SJCRH30 (cell line): Measurements from ENCODE around the gene TMEM37. TPM values are rescaled to one million over a fixed set of nuclear protein-coding genes. Genes with fewer than 3 reads are reported as not detected.
A peak's percentile ranks its signal among the peaks of the same experiment; 100 is the strongest.

ENCODE experiments used
- DNase-seq, 2 experiments: peaks; one replicate each; pipeline ENCODE4 v3.0.0-alpha.2; 2015 to 2020
- H3K27ac ChIP-seq: fragments of 250-450 bp; sonication (Bioruptor Pico); 2 replicates; pipeline ENCODE4 v1.5.1; 2020; ENCODE audit warnings: mild to moderate bottlenecking, moderate library complexity
- H3K27me3 ChIP-seq: fragments of 250-450 bp; sonication (Bioruptor Pico); 2 replicates; pipeline ENCODE4 v1.5.1; 2020; ENCODE audit warnings: mild to moderate bottlenecking, moderate library complexity
- H3K36me3 ChIP-seq: fragments of 250-450 bp; sonication (Bioruptor Pico); 2 replicates; pipeline ENCODE4 v1.5.1; 2020; ENCODE audit warnings: mild to moderate bottlenecking, moderate library complexity
- H3K4me1 ChIP-seq: fragments of 250-450 bp; sonication (Bioruptor Pico); 2 replicates; pipeline ENCODE4 v1.5.1; 2020; ENCODE audit warnings: mild to moderate bottlenecking, moderate library complexity
- H3K4me3 ChIP-seq: fragments of 250-450 bp; sonication (Bioruptor Pico); 2 replicates; pipeline ENCODE4 v1.5.1; 2020; ENCODE audit warnings: mild to moderate bottlenecking, moderate library complexity
- H3K9me3 ChIP-seq: fragments of 250-450 bp; sonication (Bioruptor Pico); replicated peaks from 2 replicates; pipeline ENCODE4 v1.5.1; 2020; ENCODE audit warnings: mild to moderate bottlenecking, moderate library complexity
- total RNA-seq: library from RNA; depleted of rRNA; stranded (reverse); fragments of >200 nt; shearing (Covaris generic); gene quantifications from 2 replicates; pipeline ENCODE4 v1.2.3, GENCODE V29; 2014

Gene TMEM37
- total RNA-seq, 1 experiment from 2014 or later: 0.67 TPM

- Histone ChIP-seq H3K36me3 (no peaks in the 10 kb centered on the region), H3K4me1 (peaks cover 22% of the 10 kb centered on the region), H3K27me3 (no peaks in the 10 kb centered on the region; the same call in 1 of the 2 replicates), H3K4me3 (no peak overlapping the region), H3K9me3 (no peaks in the 10 kb centered on the region), H3K27ac (no peak overlapping the region)
- no peak for DNase-seq
These were observed 3.0 kb downstream of the TMEM37 start for GRCh38 chr2:119434664-119435063.

- H3K36me3 ChIP-seq: no peaks in the 10 kb centered on the region
- H3K4me1 ChIP-seq: peaks cover 22% of the 10 kb centered on the region
- H3K27me3 ChIP-seq: no peaks in the 10 kb centered on the region; the same call in 1 of the 2 replicates
- no peak overlapping the region for H3K27ac ChIP-seq
- peak; percentile 24 to 61 for DNase-seq
- no peak overlapping the region for H3K4me3 ChIP-seq
- no peaks in the 10 kb centered on the region for H3K9me3 ChIP-seq
These were observed 3.7 kb downstream of the TMEM37 start for GRCh38 chr2:119435081-119435952.

- no peak overlapping the region for H3K27ac ChIP-seq
- peaks cover 22% of the 10 kb centered on the region for H3K4me1 ChIP-seq
- H3K27me3 ChIP-seq: no peaks in the 10 kb centered on the region; the same call in 1 of the 2 replicates
- H3K36me3 ChIP-seq: no peaks in the 10 kb centered on the region
- no peak overlapping the region for H3K4me3 ChIP-seq
- H3K9me3 ChIP-seq: no peaks in the 10 kb centered on the region
- DNase-seq: no peak
These were observed 4.3 kb downstream of the TMEM37 start for GRCh38 chr2:119435953-119436297.

GRCh38 chr2:119436993-119437772, 5.5 kb downstream of the TMEM37 start:
- peaks cover 18% of the 10 kb centered on the region for H3K4me1 ChIP-seq
- H3K27me3 ChIP-seq: no peaks in the 10 kb centered on the region; the same call in 1 of the 2 replicates
- H3K4me3 ChIP-seq: no peak overlapping the region
- H3K9me3 ChIP-seq: no peaks in the 10 kb centered on the region
- H3K27ac ChIP-seq: no peak overlapping the region
- no peak for DNase-seq
- H3K36me3 ChIP-seq: no peaks in the 10 kb centered on the region

GRCh38 chr2:119438128-119438656, 6.5 kb downstream of the TMEM37 start:
- no peaks in the 10 kb centered on the region for H3K27me3 ChIP-seq
- peaks cover 14% of the 10 kb centered on the region for H3K4me1 ChIP-seq
- DNase-seq: no peak
- no peak overlapping the region for H3K4me3 ChIP-seq
- no peaks in the 10 kb centered on the region for H3K36me3 ChIP-seq
- H3K27ac ChIP-seq: no peak overlapping the region
- no peaks in the 10 kb centered on the region for H3K9me3 ChIP-seq

GRCh38 chr2:119438726-119439284, 7.2 kb downstream of the TMEM37 start:
- no peaks in the 10 kb centered on the region for H3K9me3 ChIP-seq
- H3K27ac ChIP-seq: no peak overlapping the region
- H3K4me3 ChIP-seq: no peak overlapping the region

GRCh38 chr2:119439574-119440500, 8.2 kb downstream of the TMEM37 start:
- Histone ChIP-seq H3K27me3 (no peaks in the 10 kb centered on the region), H3K4me1 (peaks cover 14% of the 10 kb centered on the region), H3K9me3 (no peaks in the 10 kb centered on the region), H3K36me3 (no peaks in the 10 kb centered on the region), H3K4me3 (no peak overlapping the region), H3K27ac (no peak overlapping the region)
- no peak for DNase-seq

More at GRCh38 chr2:119438726-119439284, 7.2 kb downstream of the TMEM37 start:
- no peaks in the 10 kb centered on the region for H3K36me3 ChIP-seq
- no peaks in the 10 kb centered on the region for H3K27me3 ChIP-seq
- no peak for DNase-seq
- peaks cover 14% of the 10 kb centered on the region for H3K4me1 ChIP-seq

GRCh38 chr2:119440501-119440870, 8.8 kb downstream of the TMEM37 start:
- H3K27me3 ChIP-seq: no peaks in the 10 kb centered on the region
- H3K27ac ChIP-seq: no peak overlapping the region
- DNase-seq: peak; percentile 18 to 25
- no peaks in the 10 kb centered on the region for H3K9me3 ChIP-seq
- H3K4me3 ChIP-seq: no peak overlapping the region
- H3K4me1 ChIP-seq: peaks cover 10% of the 10 kb centered on the region
- no peaks in the 10 kb centered on the region for H3K36me3 ChIP-seq

- Histone ChIP-seq H3K4me3 (no peak overlapping the region), H3K4me1 (peaks cover 6% of the 10 kb centered on the region), H3K27ac (no peak overlapping the region), H3K36me3 (no peaks in the 10 kb centered on the region), H3K9me3 (no peaks in the 10 kb centered on the region), H3K27me3 (no peaks in the 10 kb centered on the region)
- no peak for DNase-seq
These were observed 9.2 kb downstream of the TMEM37 start for GRCh38 chr2:119440873-119441272.

- H3K4me3 ChIP-seq: no peak overlapping the region
- no peaks in the 10 kb centered on the region for H3K36me3 ChIP-seq
- peaks cover 3% of the 10 kb centered on the region; the same call in 1 of the 2 replicates for H3K4me1 ChIP-seq
- H3K27ac ChIP-seq: no peak overlapping the region
- no peaks in the 10 kb centered on the region for H3K27me3 ChIP-seq
- DNase-seq: no peak
- H3K9me3 ChIP-seq: no peaks in the 10 kb centered on the region
These were observed 9.9 kb downstream of the TMEM37 start for GRCh38 chr2:119441376-119442225.

- Histone ChIP-seq H3K4me1 (peaks cover 2% of the 10 kb centered on the region; the same call in 1 of the 2 replicates), H3K27ac (no peak overlapping the region), H3K9me3 (no peaks in the 10 kb centered on the region), H3K36me3 (no peaks in the 10 kb centered on the region), H3K27me3 (no peaks in the 10 kb centered on the region), H3K4me3 (no peak overlapping the region)
- DNase-seq: no peak
These were observed 10.6 kb downstream of the TMEM37 start for GRCh38 chr2:119442226-119442619.

- Histone ChIP-seq H3K27me3 (no peaks in the 10 kb centered on the region), H3K4me1 (no peaks in the 10 kb centered on the region), H3K4me3 (no peak overlapping the region), H3K9me3 (no peaks in the 10 kb centered on the region), H3K27ac (no peak overlapping the region), H3K36me3 (no peaks in the 10 kb centered on the region)
- no peak for DNase-seq
These were observed 11.2 kb downstream of the TMEM37 start for GRCh38 chr2:119442850-119443249.

GRCh38 chr2:119446037-119446436, 14.4 kb downstream of the TMEM37 start:
- Histone ChIP-seq H3K4me1 (no peaks in the 10 kb centered on the region), H3K27me3 (no peaks in the 10 kb centered on the region), H3K36me3 (no peaks in the 10 kb centered on the region), H3K9me3 (no peaks in the 10 kb centered on the region), H3K4me3 (no peak overlapping the region), H3K27ac (no peak overlapping the region)
- no peak for DNase-seq
